Lower leg skin (tissue), 4 donors: ENCODE data around the gene GABRD. TPM values are rescaled to one million over a fixed set of nuclear protein-coding genes. Genes with fewer than 3 reads are reported as not detected.

Experiments
- DNase-seq, 2 donors: peaks; one replicate each; pipeline ENCODE4 v3.0.0-alpha.2; 2019; ENCODE audit warnings: low spot score in 2 of 2
- H3K4me3 ChIP-seq: fragments of 200-600 bp; sonication (generic); 2 replicates; pipeline ENCODE4 v1.5.1; 2017; ENCODE audit warnings: mild to moderate bottlenecking, low read depth; ENCODE audit not compliant: poor library complexity, severe bottlenecking
- CTCF ChIP-seq, 3 donors: fragments of 450-650 bp; IDR thresholded peaks; one replicate each; pipeline ENCODE4 v1.5.1; 2016; ENCODE audit warnings: antibody characterized with exemption in 3 of 3, mild to moderate bottlenecking in 3 of 3, moderate library complexity in 2 of 3
- POLR2A ChIP-seq, 2 donors: fragments of 450-650 bp; IDR thresholded peaks; one replicate each; pipeline ENCODE4 v1.6.1; 2016 to 2017; ENCODE audit warnings: antibody characterized with exemption in 2 of 2, mild to moderate bottlenecking in 1 of 2, moderate library complexity in 1 of 2
- WGBS, 2 donors: methylation state at CpG; one replicate each; pipeline ENCODE4 v1.1.5; 2018; 5-methylcytosine and 5-hydroxymethylcytosine counted together
- intact Hi-C: fragments of 100-400 bp; cut with DNase I; formaldehyde crosslinking; loops from one replicate; pipeline ENCODE4 v1.15.0; 2023; ENCODE audit warnings: low total_unique reads
- total RNA-seq, 4 donors: library from RNA; depleted of rRNA; stranded (reverse); fragments of >200 nt; gene quantifications; one replicate each; pipeline ENCODE4 v1.1.0, GENCODE V29; 2016

Gene GABRD
- total RNA-seq, 4 donors from 2014 or later, result 1.1 to 5.1 (median 2.0) TPM; not detected in 1

GRCh38 chr1:1972976-1973715 is 46.0 kb upstream of the GABRD start:
- TF ChIP-seq CTCF (IDR thresholded peaks at IDR 0.05) (no peak), POLR2A (IDR thresholded peaks at IDR 0.05) (no peak)
- 72 to 74% methylated on average over 21 to 22 of the region's 22 CpGs for WGBS, 2 donors
- DNase-seq, result no peak
- H3K4me3 ChIP-seq, result no peak overlapping the region
- intact Hi-C loops, result no loop called here

GRCh38 chr1:1973716-1974642 is 45.2 kb upstream of the GABRD start:
- TF ChIP-seq POLR2A (IDR thresholded peaks at IDR 0.05) (no peak), CTCF (IDR thresholded peaks at IDR 0.05) (no peak)
- 66 to 73% methylated on average over 29 to 30 of the region's 34 CpGs for WGBS, 2 donors
- intact Hi-C loops, result no loop called here
- no peak for DNase-seq
- H3K4me3 ChIP-seq, result no peak overlapping the region

GRCh38 chr1:1974834-1975233 is 44.3 kb upstream of the GABRD start:
- no peak for DNase-seq
- no peak overlapping the region for H3K4me3 ChIP-seq
- 83 to 85% methylated on average over 22 of the region's 22 CpGs for WGBS, 2 donors
- TF ChIP-seq POLR2A (IDR thresholded peaks at IDR 0.05) (no peak), CTCF (IDR thresholded peaks at IDR 0.05) (no peak)
- intact Hi-C loops, result no loop called here

GRCh38 chr1:1975535-1975934 is 43.6 kb upstream of the GABRD start:
- no peak for DNase-seq
- WGBS, 2 donors, result 75 to 80% methylated on average over 14 of the region's 14 CpGs
- no peak overlapping the region for H3K4me3 ChIP-seq
- no peak for TF ChIP-seq POLR2A (IDR thresholded peaks at IDR 0.05)
- TF ChIP-seq CTCF (IDR thresholded peaks at IDR 0.05), result no peak
- intact Hi-C loops, result no loop called here

GRCh38 chr1:1976031-1976430 is 43.1 kb upstream of the GABRD start:
- no peak for TF ChIP-seq CTCF (IDR thresholded peaks at IDR 0.05)
- no peak for TF ChIP-seq POLR2A (IDR thresholded peaks at IDR 0.05)

More at GRCh38 chr1:1976031-1976430, 43.1 kb upstream of the GABRD start:
- 84 to 88% methylated on average over 19 of the region's 19 CpGs for WGBS, 2 donors
- no peak for DNase-seq
- H3K4me3 ChIP-seq, result no peak overlapping the region
- intact Hi-C loops, result no loop called here
